Measurements from ENCODE around the gene NR1D1. TPM values are rescaled to one million over a fixed set of nuclear protein-coding genes. Genes with fewer than 3 reads are reported as not detected.

Gene NR1D1
- total RNA-seq, 4 donors from 2014 or later, result 2.0 to 92.1 (median 4.7) TPM

GRCh38 chr17:40073454-40074174 is 26.8 kb downstream of the NR1D1 start:
- H3K27me3 ChIP-seq, result no peaks in the 10 kb centered on the region
- intact Hi-C loops (cut with DNase I; ENCODE audit: low total_unique reads), result loop anchor here (10.0 kb wide), 1 partner anchor 59 kb away; the partner anchor contains the start of gene CSF3
- peaks cover 14 to 39% of the 10 kb centered on the region in 2 donors for H3K4me1 ChIP-seq
- TF ChIP-seq CTCF (IDR thresholded peaks at IDR 0.05) (no peak), POLR2A (IDR thresholded peaks at IDR 0.05) (no peak)
- H3K9me3 ChIP-seq, result no peaks in the 10 kb centered on the region
- no peak for DNase-seq
- no peaks in the 10 kb centered on the region for H3K36me3 ChIP-seq
- H3K27ac ChIP-seq, result peak overlapping the region; percentile 98
- H3K4me3 ChIP-seq, result no peak overlapping the region

- Histone ChIP-seq H3K36me3 (no peaks in the 10 kb centered on the region), H3K9me3 (no peaks in the 10 kb centered on the region), H3K4me3 (peak overlapping the region in 1 of 2 donors; percentile 2), H3K4me1 (peaks cover 14 to 47% of the 10 kb centered on the region in 2 donors), H3K27me3 (no peaks in the 10 kb centered on the region), H3K27ac (peak overlapping the region; percentile 98)
- no peak for TF ChIP-seq CTCF (IDR thresholded peaks at IDR 0.05)
- TF ChIP-seq POLR2A (IDR thresholded peaks at IDR 0.05), result no peak
- intact Hi-C loops (cut with DNase I; ENCODE audit: low total_unique reads), result loop anchor here (10.0 kb wide), 1 partner anchor 58 kb away; the partner anchor contains the start of gene CSF3
- DNase-seq, result peak; percentile 52 to 55
Observed at GRCh38 chr17:40072735-40073346, 27.5 kb downstream of the NR1D1 start.

- Histone ChIP-seq H3K27ac (peak overlapping the region; percentile 98), H3K9me3 (no peaks in the 10 kb centered on the region), H3K36me3 (no peaks in the 10 kb centered on the region), H3K4me3 (peak overlapping the region; percentile 2 to 21), H3K4me1 (peaks cover 14 to 50% of the 10 kb centered on the region in 2 donors), H3K27me3 (no peaks in the 10 kb centered on the region)
- TF ChIP-seq POLR2A (IDR thresholded peaks at IDR 0.05) (no peak), CTCF (IDR thresholded peaks at IDR 0.05) (no peak)
- peak; percentile 68 to 79 for DNase-seq
- intact Hi-C loops (cut with DNase I; ENCODE audit: low total_unique reads), result loop anchor here (10.0 kb wide), 1 partner anchor 57 kb away; the partner anchor contains the start of gene CSF3
Observed at GRCh38 chr17:40072040-40072734, 28.2 kb downstream of the NR1D1 start.

- no peaks in the 10 kb centered on the region for H3K36me3 ChIP-seq
- H3K27me3 ChIP-seq, result no peaks in the 10 kb centered on the region
- H3K9me3 ChIP-seq, result no peaks in the 10 kb centered on the region
- H3K4me1 ChIP-seq, result peaks cover 14 to 50% of the 10 kb centered on the region in 2 donors
- TF ChIP-seq POLR2A (IDR thresholded peaks at IDR 0.05), result peak; percentile 22 to 38
- no peak for TF ChIP-seq CTCF (IDR thresholded peaks at IDR 0.05)
- H3K4me3 ChIP-seq, result peak overlapping the region in 1 of 2 donors; percentile 21
- peak overlapping the region; percentile 98 for H3K27ac ChIP-seq
- DNase-seq, result peak; percentile 76 to 80
- intact Hi-C loops (cut with DNase I; ENCODE audit: low total_unique reads), result loop anchor here (10.0 kb wide), 1 partner anchor 57 kb away; the partner anchor contains the start of gene CSF3
Observed at GRCh38 chr17:40071313-40072039, 28.9 kb downstream of the NR1D1 start.
